Tibial artery (tissue), 4 donors: ENCODE measurements around the gene PCDHGB7.
"Not testable (repeated sequence)": the region's sequence is repeated elsewhere in the genome, so short reads cannot be mapped to it uniquely, and the experiment has no call there.

Experiments
- DNase-seq, 2 donors: peaks; one replicate each; pipeline ENCODE4 v3.0.0-alpha.2; 2019
- H3K27ac ChIP-seq, 2 donors: fragments of 200-600 bp; sonication (generic) in 1 of 2; 1 replicate in 1 of 2; 2 replicates in 1 of 2; pipeline ENCODE4 v1.5.1; 2018 to 2019; ENCODE audit warnings: mild to moderate bottlenecking in 1 of 2
- H3K27me3 ChIP-seq, 2 donors: fragments of 200-600 bp; sonication (generic) in 1 of 2; one replicate each; pipeline versions ENCODE4 v1.5.1 to v1.6.0; 2016 to 2019
- H3K36me3 ChIP-seq, 3 donors: fragments of 200-600 bp; sonication (generic) in 2 of 3; one replicate each; pipeline ENCODE4 v1.5.1; 2016 to 2019; ENCODE audit warnings: mild to moderate bottlenecking in 2 of 3
- H3K4me1 ChIP-seq, 4 donors: fragments of 200-600 bp; sonication (generic) in 2 of 4; 1 replicate in 3 of 4; 2 replicates in 1 of 4; pipeline ENCODE4 v1.5.1; 2016 to 2019
- H3K4me3 ChIP-seq, 2 donors: fragments of 200-600 bp; sonication (generic) in 1 of 2; 1 replicate in 1 of 2; 2 replicates in 1 of 2; pipeline ENCODE4 v1.5.1; 2018 to 2019; ENCODE audit warnings: mild to moderate bottlenecking in 2 of 2
- H3K9me3 ChIP-seq, 3 donors: fragments of 200-600 bp; sonication (generic) in 1 of 3; one replicate each; pipeline ENCODE4 v1.5.1; 2016 to 2019
- CTCF ChIP-seq, 2 experiments: fragments of 200-600 bp in 1 of 2; fragments of 450-650 bp in 1 of 2; IDR thresholded peaks; one replicate each; pipeline ENCODE4 v1.5.1; 2017 to 2019; ENCODE audit warnings: antibody characterized with exemption in 2 of 2, mild to moderate bottlenecking in 1 of 2, moderate library complexity in 1 of 2
- intact Hi-C: fragments of 100-400 bp; cut with DNase I; formaldehyde crosslinking; loops from one replicate; pipeline ENCODE4 v1.15.0; 2023; ENCODE audit warnings: low total_unique reads

Gene PCDHGB7

GRCh38 chr5:141422742-141423291 is 5.3 kb downstream of the PCDHGB7 start:
- Histone ChIP-seq H3K27me3 (no peaks in the 10 kb centered on the region), H3K9me3 (peaks cover 33 to 100% (median 99%) of the 10 kb centered on the region in 3 donors), H3K4me1 (no peaks in the 10 kb centered on the region), H3K27ac (no peak overlapping the region), H3K36me3 (peaks cover 4 to 78% (median 76%) of the 10 kb centered on the region in 3 donors), H3K4me3 (no peak overlapping the region)
- no peak for DNase-seq
- no peak for TF ChIP-seq CTCF (IDR thresholded peaks at IDR 0.05)
- intact Hi-C loops, result loop anchor here (10.0 kb wide), 1 partner anchor 178 kb away; the partner anchor contains the start of gene PCDHB15

GRCh38 chr5:141427783-141428426 is 10.4 kb downstream of the PCDHGB7 start:
- Histone ChIP-seq H3K9me3 (peaks cover 23 to 99% (median 92%) of the 10 kb centered on the region in 3 donors), H3K4me1 (no peaks in the 10 kb centered on the region), H3K36me3 (peaks cover 9 to 51% (median 40%) of the 10 kb centered on the region in 3 donors), H3K4me3 (no peak overlapping the region), H3K27ac (no peak overlapping the region), H3K27me3 (no peaks in the 10 kb centered on the region)
- intact Hi-C loops, result loop anchor here (10.0 kb wide), 1 partner anchor 183 kb away; the partner anchor contains the start of gene PCDHB15
- no peak for TF ChIP-seq CTCF (IDR thresholded peaks at IDR 0.05)
- no peak for DNase-seq

- peaks cover 19 to 97% (median 89%) of the 10 kb centered on the region in 3 donors for H3K9me3 ChIP-seq
- peak; percentile 9 to 22 for TF ChIP-seq CTCF (IDR thresholded peaks at IDR 0.05)
- intact Hi-C loops, result no loop called here
- no peaks in the 10 kb centered on the region for H3K4me1 ChIP-seq
- H3K36me3 ChIP-seq, result peaks cover 9 to 35% (median 30%) of the 10 kb centered on the region in 3 donors
- peak in 1 of 2 donors; percentile 63 for DNase-seq
- H3K27ac ChIP-seq, result no peak within 1 kb of the TSS
- H3K4me3 ChIP-seq, result peak within 1 kb of the TSS; percentile 30 to 32
- no peaks in the 10 kb centered on the region for H3K27me3 ChIP-seq
These were observed 13.0 kb downstream of the PCDHGB7 start, which contains the start of gene PCDHGA12 for GRCh38 chr5:141430332-141431113. Gene PCDHGA12, plus strand, starts transcription at chr5:141430507. Its CDS starts 253 bp downstream, at chr5:141430760.

GRCh38 chr5:141431286-141431685 is 13.8 kb downstream of the PCDHGB7 start:
- DNase-seq, result no peak
- H3K27ac ChIP-seq, result no peak overlapping the region
- no peaks in the 10 kb centered on the region for H3K27me3 ChIP-seq
- no peaks in the 10 kb centered on the region for H3K4me1 ChIP-seq
- TF ChIP-seq CTCF (IDR thresholded peaks at IDR 0.05), result no peak
- H3K4me3 ChIP-seq, result peak overlapping the region; percentile 30 to 32
- H3K9me3 ChIP-seq, result peaks cover 17 to 97% (median 89%) of the 10 kb centered on the region in 3 donors
- H3K36me3 ChIP-seq, result peaks cover 9 to 31% (median 30%) of the 10 kb centered on the region in 3 donors
- intact Hi-C loops, result no loop called here

- H3K4me1 ChIP-seq, H3K27me3 ChIP-seq, H3K4me3 ChIP-seq, DNase-seq, intact Hi-C loops, H3K27ac ChIP-seq: not testable (repeated sequence)
- Histone ChIP-seq H3K36me3 (peaks cover 9 to 36% (median 27%) of the 10 kb centered on the region in 3 donors), H3K9me3 (peaks cover 11 to 97% (median 87%) of the 10 kb centered on the region in 3 donors)
These were observed 14.8 kb downstream of the PCDHGB7 start for GRCh38 chr5:141432308-141432707.

- H3K27ac ChIP-seq, H3K27me3 ChIP-seq, H3K4me3 ChIP-seq, H3K4me1 ChIP-seq, intact Hi-C loops, DNase-seq: not testable (repeated sequence)
- peaks cover 5 to 36% (median 27%) of the 10 kb centered on the region in 3 donors for H3K36me3 ChIP-seq
- peaks cover 11 to 97% (median 83%) of the 10 kb centered on the region in 3 donors for H3K9me3 ChIP-seq
These were observed 15.2 kb downstream of the PCDHGB7 start for GRCh38 chr5:141432726-141433125.
